ENCODE measurements around the gene SRPRB.

- no peak for TF ChIP-seq POLR2A (IDR thresholded peaks at IDR 0.05; ENCODE audit: low read length)
- TF ChIP-seq GATA1 (IDR thresholded peaks at IDR 0.05; ENCODE audit: low read depth, low read length), result no peak
Measured at GRCh38 chr3:133775835-133776234, 29.8 kb upstream of the SRPRB start.
